Adrenal gland (tissue), 5 donors: Measurements from ENCODE around the gene CDC37L1.

Source experiments
- CTCF ChIP-seq, 6 experiments: fragments of 450-650 bp in 4 of 6; fragments of 200-600 bp in 2 of 6; sonication (generic) in 1 of 6; IDR thresholded peaks; 1 replicate in 5 of 6; 2 replicates in 1 of 6; pipeline versions ENCODE4 v1.5.1 to v1.8.0; 2016 to 2021; ENCODE audit warnings: antibody characterized with exemption in 6 of 6, mild to moderate bottlenecking in 2 of 6, moderate library complexity in 1 of 6
- POLR2A ChIP-seq, 2 donors: fragments of 450-650 bp; IDR thresholded peaks; one replicate each; pipeline ENCODE4 v1.6.1; 2017; ENCODE audit warnings: antibody characterized with exemption in 2 of 2, mild to moderate bottlenecking in 2 of 2, moderate library complexity in 1 of 2
- donor health status: DM: no; HTN: no; CAD: no.

- TF ChIP-seq CTCF (IDR thresholded peaks at IDR 0.05) = no peak
- no peak for TF ChIP-seq POLR2A (IDR thresholded peaks at IDR 0.05)
These were observed 77.1 kb downstream of the CDC37L1 start for GRCh38 chr9:4756420-4756819.
